GM10847 (cell line): ENCODE measurements around the gene DGKB.

Experiments
- POLR2A ChIP-seq: IDR thresholded peaks from 2 replicates; pipeline ENCODE4 v1.6.1; 2011; ENCODE audit not compliant: insufficient read length; ENCODE audit errors: extremely low read depth

Gene DGKB

GRCh38 chr7:14761510-14762296 lies 140.8 kb downstream of the DGKB start:
- no peak for TF ChIP-seq POLR2A

- TF ChIP-seq POLR2A, result no peak
These were observed 141.6 kb downstream of the DGKB start for GRCh38 chr7:14760730-14761478.

- TF ChIP-seq POLR2A, result no peak
These were observed 142.8 kb downstream of the DGKB start for GRCh38 chr7:14759785-14760184.

GRCh38 chr7:14754631-14755030 lies 147.9 kb downstream of the DGKB start:
- no peak for TF ChIP-seq POLR2A

GRCh38 chr7:14752301-14752700 lies 150.2 kb downstream of the DGKB start:
- no peak for TF ChIP-seq POLR2A

- no peak for TF ChIP-seq POLR2A
These were observed 151.1 kb downstream of the DGKB start for GRCh38 chr7:14751461-14751860.

GRCh38 chr7:14748461-14748860 lies 154.1 kb downstream of the DGKB start:
- TF ChIP-seq POLR2A, result no peak

- no peak for TF ChIP-seq POLR2A
These were observed 154.8 kb downstream of the DGKB start for GRCh38 chr7:14747701-14748100.

GRCh38 chr7:14745076-14745475 lies 157.5 kb downstream of the DGKB start:
- no peak for TF ChIP-seq POLR2A

- TF ChIP-seq POLR2A, result no peak
These were observed 161.9 kb downstream of the DGKB start for GRCh38 chr7:14740606-14741005.

- no peak for TF ChIP-seq POLR2A
These were observed 162.7 kb downstream of the DGKB start for GRCh38 chr7:14739841-14740185.

GRCh38 chr7:14739168-14739840 lies 163.2 kb downstream of the DGKB start:
- TF ChIP-seq POLR2A, result no peak

- no peak for TF ChIP-seq POLR2A
These were observed 164.5 kb downstream of the DGKB start for GRCh38 chr7:14738086-14738485.

- TF ChIP-seq POLR2A, result no peak
These were observed 167.7 kb downstream of the DGKB start for GRCh38 chr7:14734839-14735321.

- TF ChIP-seq POLR2A, result no peak
These were observed 181.8 kb downstream of the DGKB start for GRCh38 chr7:14720785-14721184.

GRCh38 chr7:14717816-14718215 lies 184.7 kb downstream of the DGKB start:
- TF ChIP-seq POLR2A, result no peak

GRCh38 chr7:14717169-14717568 lies 185.4 kb downstream of the DGKB start:
- no peak for TF ChIP-seq POLR2A
